Brain microvascular endothelial cell (primary cell): Measurements from ENCODE around the gene SH3RF3.

Experiments
- DNase-seq: peaks from one replicate; pipeline ENCODE4 v3.0.0-alpha.2; 2020
- H3K27ac ChIP-seq: fragments of 250-450 bp; sonication (Bioruptor Pico); 2 replicates; pipeline ENCODE4 v1.5.1; 2020; ENCODE audit warnings: mild to moderate bottlenecking, moderate library complexity
- H3K27me3 ChIP-seq: fragments of 250-450 bp; sonication (Bioruptor Pico); replicated peaks from 2 replicates; pipeline ENCODE4 v1.5.1; 2020; ENCODE audit warnings: mild to moderate bottlenecking
- H3K36me3 ChIP-seq: fragments of 250-450 bp; sonication (Bioruptor Pico); replicated peaks from 2 replicates; pipeline ENCODE4 v1.5.1; 2020; ENCODE audit warnings: mild to moderate bottlenecking
- H3K4me3 ChIP-seq: 2 replicates; pipeline ENCODE4 v1.5.1; 2011; ENCODE audit warnings: low read depth, mild to moderate bottlenecking, control low read depth, low read length, moderate library complexity
- in situ Hi-C: cut with HindIII; loops from 2 replicates; pipeline ENCODE4 v1.10.0; 2017; ENCODE audit warnings: low sequenced_read_pairs, low pct_ligation_motif_present
- TF ChIP-seq, protein P1 (sequence below): IDR thresholded peaks from 2 replicates; pipeline ENCODE4 v1.5.1; 2011; ENCODE audit warnings: low read depth, mild to moderate bottlenecking, moderate library complexity, low read length, control low read depth, inconsistent platforms; ENCODE audit errors: missing control alignments

Gene SH3RF3

DNA sequence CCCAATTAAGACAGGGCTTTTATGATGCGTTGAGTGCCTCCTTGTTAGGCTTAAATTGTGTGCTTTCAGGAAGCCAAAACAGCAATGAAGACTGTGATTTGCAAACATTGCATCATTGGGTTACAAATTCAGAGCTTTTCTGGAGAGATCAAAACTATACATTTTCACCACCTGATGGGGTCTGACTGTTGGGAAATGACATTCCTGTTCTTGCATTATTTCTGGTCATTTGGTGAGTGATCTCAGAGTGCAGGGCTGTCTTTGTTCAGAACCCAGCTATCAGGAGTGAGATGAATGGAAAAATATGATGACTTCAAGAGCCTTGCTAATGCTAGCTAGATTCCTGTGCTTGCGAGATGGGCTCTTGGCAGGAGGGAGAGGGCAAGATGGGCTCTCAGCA is 39.1 kb downstream of the SH3RF3 start:
- DNase-seq = no peak
- H3K27ac ChIP-seq = no peak overlapping the region
- no peak overlapping the region for H3K4me3 ChIP-seq
- in situ Hi-C loops = no loop called here
- no peaks in the 10 kb centered on the region for H3K27me3 ChIP-seq
- no peaks in the 10 kb centered on the region for H3K36me3 ChIP-seq
- TF ChIP-seq, protein P1, sequence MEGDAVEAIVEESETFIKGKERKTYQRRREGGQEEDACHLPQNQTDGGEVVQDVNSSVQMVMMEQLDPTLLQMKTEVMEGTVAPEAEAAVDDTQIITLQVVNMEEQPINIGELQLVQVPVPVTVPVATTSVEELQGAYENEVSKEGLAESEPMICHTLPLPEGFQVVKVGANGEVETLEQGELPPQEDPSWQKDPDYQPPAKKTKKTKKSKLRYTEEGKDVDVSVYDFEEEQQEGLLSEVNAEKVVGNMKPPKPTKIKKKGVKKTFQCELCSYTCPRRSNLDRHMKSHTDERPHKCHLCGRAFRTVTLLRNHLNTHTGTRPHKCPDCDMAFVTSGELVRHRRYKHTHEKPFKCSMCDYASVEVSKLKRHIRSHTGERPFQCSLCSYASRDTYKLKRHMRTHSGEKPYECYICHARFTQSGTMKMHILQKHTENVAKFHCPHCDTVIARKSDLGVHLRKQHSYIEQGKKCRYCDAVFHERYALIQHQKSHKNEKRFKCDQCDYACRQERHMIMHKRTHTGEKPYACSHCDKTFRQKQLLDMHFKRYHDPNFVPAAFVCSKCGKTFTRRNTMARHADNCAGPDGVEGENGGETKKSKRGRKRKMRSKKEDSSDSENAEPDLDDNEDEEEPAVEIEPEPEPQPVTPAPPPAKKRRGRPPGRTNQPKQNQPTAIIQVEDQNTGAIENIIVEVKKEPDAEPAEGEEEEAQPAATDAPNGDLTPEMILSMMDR = no peak

DNA sequence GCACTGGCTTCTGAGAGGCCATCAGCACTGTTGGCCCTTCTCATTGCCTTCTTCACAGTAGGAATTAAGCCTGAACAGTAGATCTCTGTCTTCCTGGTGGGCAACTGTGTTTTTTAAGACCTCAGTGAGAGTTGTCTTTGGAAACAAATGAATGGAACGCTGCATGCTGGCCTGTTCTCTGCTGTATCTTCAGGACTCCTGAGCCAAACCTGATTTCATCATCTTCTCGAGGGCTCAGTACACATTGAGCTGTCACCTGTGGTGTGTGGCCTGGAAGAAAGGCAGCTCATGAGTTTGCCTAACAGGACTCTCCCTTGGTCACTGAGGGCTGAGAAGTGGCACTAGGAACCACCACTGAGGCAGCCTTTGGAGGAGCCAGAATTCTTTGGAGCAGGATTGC is 39.7 kb downstream of the SH3RF3 start:
- H3K27ac ChIP-seq = no peak overlapping the region
- TF ChIP-seq, protein P1 = no peak

DNA sequence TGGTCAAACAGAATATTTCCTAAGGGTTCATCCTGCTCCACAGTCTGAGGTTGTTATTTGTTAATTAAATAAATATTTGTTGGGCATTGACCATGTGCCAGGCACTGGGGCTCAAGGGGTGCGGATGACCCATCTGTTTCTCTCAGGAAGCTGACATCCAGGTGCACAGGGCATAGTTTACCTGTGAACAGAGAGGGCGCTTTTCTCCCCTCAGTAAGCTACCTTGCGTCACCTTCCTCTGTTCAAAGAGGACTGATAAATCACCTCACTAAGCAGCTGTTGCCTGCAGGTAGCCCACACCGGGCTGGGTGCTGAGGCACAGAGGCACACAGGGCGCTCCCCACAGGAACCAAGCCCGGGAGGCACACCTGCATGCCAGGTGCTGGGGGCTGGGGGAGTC is 41.6 kb downstream of the SH3RF3 start:
- H3K27ac ChIP-seq = peak overlapping the region; percentile 97
- H3K4me3 ChIP-seq = no peak overlapping the region
- DNase-seq = no peak
- TF ChIP-seq, protein P1 = no peak
- no peaks in the 10 kb centered on the region for H3K36me3 ChIP-seq
- no peaks in the 10 kb centered on the region for H3K27me3 ChIP-seq
- in situ Hi-C loops = no loop called here

More for the DNA sequence above, 39.7 kb downstream of the SH3RF3 start:
- Histone ChIP-seq H3K36me3 (no peaks in the 10 kb centered on the region), H3K27me3 (no peaks in the 10 kb centered on the region), H3K4me3 (no peak overlapping the region)
- in situ Hi-C loops = no loop called here
- no peak for DNase-seq

GRCh38 chr2:109171444-109172334 is 42.7 kb downstream of the SH3RF3 start:
- TF ChIP-seq, protein P1 = peak; percentile 53
- Histone ChIP-seq H3K4me3 (peak overlapping the region; percentile 24), H3K36me3 (no peaks in the 10 kb centered on the region), H3K27me3 (no peaks in the 10 kb centered on the region), H3K27ac (peak overlapping the region; percentile 97)
- DNase-seq = peak; percentile 92
- in situ Hi-C loops = no loop called here

- in situ Hi-C loops = no loop called here
- no peak overlapping the region for H3K4me3 ChIP-seq
- no peaks in the 10 kb centered on the region for H3K27me3 ChIP-seq
- peak overlapping the region; percentile 97 for H3K27ac ChIP-seq
- no peaks in the 10 kb centered on the region for H3K36me3 ChIP-seq
- TF ChIP-seq, protein P1 = no peak
- DNase-seq = no peak
These were observed 43.6 kb downstream of the SH3RF3 start for GRCh38 chr2:109172556-109173105.
